A549 (cell line): ENCODE data around the gene MADD.

ENCODE experiments used
- BHLHE40 ChIP-seq: IDR thresholded peaks from 2 replicates; pipeline ENCODE4 v1.6.1; 2012; ENCODE audit warnings: low read depth, low read length, inconsistent platforms
- EP300 ChIP-seq, 2 experiments: fragments of >200 bp; sonication (Bioruptor Twin); formaldehyde crosslinking; IDR thresholded peaks; 2 replicates in 1 of 2; 3 replicates in 1 of 2; pipeline ENCODE4 v1.6.1; 2016 to 2017
- FOSL2 ChIP-seq, 2 experiments: fragments of 450-650 bp in 1 of 2; fragments of >200 bp in 1 of 2; sonication (Bioruptor Twin) in 1 of 2; formaldehyde crosslinking; IDR thresholded peaks; 2 replicates each; pipeline versions ENCODE4 v1.5.0 to v1.6.1; 2016 to 2020; ENCODE audit warnings: mild to moderate bottlenecking in 1 of 2, moderate library complexity in 1 of 2
- JUN ChIP-seq, 2 experiments: fragments of >200 bp; sonication (Bioruptor Twin); formaldehyde crosslinking; IDR thresholded peaks; 2 replicates in 1 of 2; 3 replicates in 1 of 2; pipeline ENCODE4 v1.6.1; 2016 to 2017
- KDM1A ChIP-seq: fragments of 200-600 bp; sonication (generic); IDR thresholded peaks from 2 replicates; pipeline ENCODE4 v1.6.1; 2016; ENCODE audit warnings: low read depth, mild to moderate bottlenecking
- POLR2A ChIP-seq: IDR thresholded peaks from 2 replicates; pipeline ENCODE4 v1.6.1; 2012; ENCODE audit warnings: mild to moderate bottlenecking, low read length
- RAD21 ChIP-seq, 2 experiments: fragments of >200 bp in 1 of 2; sonication (Bioruptor Twin) in 1 of 2; formaldehyde crosslinking in 1 of 2; IDR thresholded peaks in 1 of 2; conservative IDR thresholded peaks in 1 of 2; 2 replicates in 1 of 2; 3 replicates in 1 of 2; pipeline ENCODE4 v1.6.1; 2012 to 2018; ENCODE audit warnings: inconsistent platforms in 1 of 2
- TF ChIP-seq, protein P1 (sequence below): fragments of >200 bp; sonication (Bioruptor Twin); formaldehyde crosslinking; IDR thresholded peaks from 3 replicates; pipeline ENCODE4 v1.5.1; 2016
- TF ChIP-seq, protein P2 (sequence below): fragments of 450-650 bp; IDR thresholded peaks from 2 replicates; pipeline ENCODE4 v1.6.1; 2014; ENCODE audit warnings: antibody characterized with exemption
- TF ChIP-seq, protein P3 (sequence below): IDR thresholded peaks from 2 replicates; pipeline ENCODE4 v1.6.1; 2012

DNA sequence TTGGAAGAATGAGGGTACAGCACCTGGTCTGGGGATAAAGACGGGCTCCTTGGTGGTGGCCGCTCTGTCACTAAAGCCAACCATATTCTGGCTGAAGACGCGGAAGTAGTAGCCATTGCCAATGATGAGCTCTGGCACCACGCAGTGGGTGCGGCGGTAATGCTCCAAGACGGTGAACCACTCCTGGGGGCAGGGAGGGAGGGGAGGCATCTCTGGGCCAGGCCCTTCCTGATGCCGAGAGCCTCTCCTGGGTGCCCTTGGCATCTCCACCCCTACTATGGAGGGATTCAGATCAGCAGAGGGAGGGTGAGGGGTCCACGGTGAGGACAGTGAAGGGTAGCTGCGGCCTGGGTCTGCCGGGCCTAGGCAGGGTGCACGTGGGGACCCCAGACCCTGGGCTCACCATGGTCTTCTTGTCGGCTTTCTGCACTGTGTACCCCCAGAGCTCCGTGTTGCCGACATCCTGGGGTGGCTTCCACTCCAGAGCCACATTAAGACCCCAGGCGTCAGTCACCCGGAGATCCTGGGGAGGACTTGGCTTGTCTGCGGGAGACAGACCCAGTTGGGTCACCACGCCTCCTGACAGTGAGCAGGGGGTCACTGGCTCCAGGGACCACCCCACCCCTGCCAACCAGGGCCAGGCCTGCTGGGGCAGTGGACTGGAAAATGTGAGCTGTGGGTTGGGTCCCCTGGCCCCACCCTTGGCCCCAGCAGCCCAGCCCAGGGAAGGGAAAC is 63.0 kb downstream of the MADD start:
- no peak for TF ChIP-seq POLR2A
- TF ChIP-seq, protein P1, sequence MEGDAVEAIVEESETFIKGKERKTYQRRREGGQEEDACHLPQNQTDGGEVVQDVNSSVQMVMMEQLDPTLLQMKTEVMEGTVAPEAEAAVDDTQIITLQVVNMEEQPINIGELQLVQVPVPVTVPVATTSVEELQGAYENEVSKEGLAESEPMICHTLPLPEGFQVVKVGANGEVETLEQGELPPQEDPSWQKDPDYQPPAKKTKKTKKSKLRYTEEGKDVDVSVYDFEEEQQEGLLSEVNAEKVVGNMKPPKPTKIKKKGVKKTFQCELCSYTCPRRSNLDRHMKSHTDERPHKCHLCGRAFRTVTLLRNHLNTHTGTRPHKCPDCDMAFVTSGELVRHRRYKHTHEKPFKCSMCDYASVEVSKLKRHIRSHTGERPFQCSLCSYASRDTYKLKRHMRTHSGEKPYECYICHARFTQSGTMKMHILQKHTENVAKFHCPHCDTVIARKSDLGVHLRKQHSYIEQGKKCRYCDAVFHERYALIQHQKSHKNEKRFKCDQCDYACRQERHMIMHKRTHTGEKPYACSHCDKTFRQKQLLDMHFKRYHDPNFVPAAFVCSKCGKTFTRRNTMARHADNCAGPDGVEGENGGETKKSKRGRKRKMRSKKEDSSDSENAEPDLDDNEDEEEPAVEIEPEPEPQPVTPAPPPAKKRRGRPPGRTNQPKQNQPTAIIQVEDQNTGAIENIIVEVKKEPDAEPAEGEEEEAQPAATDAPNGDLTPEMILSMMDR: no peak
- no peak for TF ChIP-seq KDM1A
- no peak for TF ChIP-seq JUN (IDR thresholded peaks at IDR 0.05)
- TF ChIP-seq, protein P2, sequence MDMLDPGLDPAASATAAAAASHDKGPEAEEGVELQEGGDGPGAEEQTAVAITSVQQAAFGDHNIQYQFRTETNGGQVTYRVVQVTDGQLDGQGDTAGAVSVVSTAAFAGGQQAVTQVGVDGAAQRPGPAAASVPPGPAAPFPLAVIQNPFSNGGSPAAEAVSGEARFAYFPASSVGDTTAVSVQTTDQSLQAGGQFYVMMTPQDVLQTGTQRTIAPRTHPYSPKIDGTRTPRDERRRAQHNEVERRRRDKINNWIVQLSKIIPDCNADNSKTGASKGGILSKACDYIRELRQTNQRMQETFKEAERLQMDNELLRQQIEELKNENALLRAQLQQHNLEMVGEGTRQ: no peak
- TF ChIP-seq, protein P3, sequence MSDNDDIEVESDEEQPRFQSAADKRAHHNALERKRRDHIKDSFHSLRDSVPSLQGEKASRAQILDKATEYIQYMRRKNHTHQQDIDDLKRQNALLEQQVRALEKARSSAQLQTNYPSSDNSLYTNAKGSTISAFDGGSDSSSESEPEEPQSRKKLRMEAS: no peak
- TF ChIP-seq BHLHE40: no peak
- TF ChIP-seq FOSL2 (IDR thresholded peaks at IDR 0.05): no peak
- TF ChIP-seq FOSL2 (CRISPR knock-in tag; IDR thresholded peaks at IDR 0.05): no peak
- TF ChIP-seq EP300 (IDR thresholded peaks at IDR 0.05): no peak
- TF ChIP-seq RAD21 (conservative IDR thresholded peaks at IDR 0.05 in 1 of 2, IDR thresholded peaks at IDR 0.05 in 1 of 2): no peak
